Nephron progenitor cell (in vitro differentiated cells): ENCODE measurements around the gene BRAT1.

Source experiments
- DNase-seq: peaks from one replicate; pipeline ENCODE4 v3.0.0; 2021
- H3K27ac Mint-ChIP-seq: 2 replicates; pipeline ENCODE4 v1.8.0; 2021; ENCODE audit warnings: mild to moderate bottlenecking, moderate library complexity, mixed read lengths
- H3K27me3 Mint-ChIP-seq: 2 replicates; pipeline ENCODE4 v1.8.0; 2021; ENCODE audit warnings: mild to moderate bottlenecking, low read depth, mixed read lengths; ENCODE audit not compliant: poor library complexity
- H3K36me3 Mint-ChIP-seq: 2 replicates; pipeline ENCODE4 v1.8.0; 2021; ENCODE audit warnings: low read depth, mixed read lengths
- H3K4me1 Mint-ChIP-seq: 2 replicates; pipeline ENCODE4 v1.8.0; 2021; ENCODE audit warnings: mixed read lengths
- H3K4me3 Mint-ChIP-seq: 2 replicates; pipeline ENCODE4 v1.8.0; 2021; ENCODE audit warnings: mild to moderate bottlenecking, moderate library complexity, mixed read lengths
- H3K9me3 Mint-ChIP-seq: 2 replicates; pipeline ENCODE4 v1.8.0; 2021; ENCODE audit warnings: mild to moderate bottlenecking, moderate library complexity, mixed read lengths
- CTCF ChIP-seq: fragments of 200-600 bp; sonication (generic); IDR thresholded peaks from 2 replicates; pipeline ENCODE4 v1.5.0; 2021; ENCODE audit warnings: antibody characterized with exemption

The BRAT1 gene

DNA sequence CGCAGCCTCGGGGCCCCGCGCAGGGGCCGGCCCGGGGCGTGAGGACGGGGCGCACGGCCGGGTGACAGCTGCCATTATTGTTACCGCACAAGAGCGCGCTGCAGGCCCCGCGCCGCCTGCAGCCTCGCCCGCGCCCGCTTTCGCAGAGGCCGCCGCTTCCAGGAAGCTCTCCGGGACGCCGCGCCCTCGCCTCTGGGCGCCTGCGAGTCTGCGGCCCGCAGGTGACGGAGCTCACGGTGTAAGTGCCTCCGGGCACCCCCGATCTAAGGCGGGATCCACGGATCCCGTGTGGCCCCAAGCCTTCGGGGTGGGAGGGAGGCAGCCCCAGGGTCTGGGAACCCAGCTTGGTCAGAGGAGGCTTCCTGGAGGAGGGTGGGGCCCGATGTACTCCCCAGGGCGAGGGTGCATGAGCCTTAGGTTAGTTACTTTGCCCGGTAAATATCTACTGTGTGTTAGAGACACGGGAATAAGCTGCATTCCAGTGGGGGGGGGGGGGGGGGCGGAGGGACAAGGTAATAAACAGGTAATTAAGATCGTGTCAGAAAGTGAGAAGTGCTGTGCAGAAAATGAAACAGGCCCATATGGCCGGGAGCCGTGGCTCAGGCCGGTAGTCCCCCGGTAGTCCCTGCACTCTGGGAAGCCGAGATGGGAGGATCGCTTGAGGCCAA is 4.1 kb upstream of the BRAT1 start:
- Mint-ChIP-seq H3K36me3 (peaks cover 6% of the 10 kb centered on the region), H3K9me3 (no peaks in the 10 kb centered on the region), H3K4me1 (peaks cover 18% of the 10 kb centered on the region), H3K27ac (no peak overlapping the region), H3K4me3 (peak overlapping the region; percentile 79), H3K27me3 (peaks cover 4% of the 10 kb centered on the region)
- TF ChIP-seq CTCF, result no peak
- DNase-seq, result no peak

- peaks cover 10% of the 10 kb centered on the region for H3K36me3 Mint-ChIP-seq
- peaks cover 4% of the 10 kb centered on the region for H3K27me3 Mint-ChIP-seq
These were observed 3.4 kb upstream of the BRAT1 start, which contains the start of gene IQCE for GRCh38 chr7:2558629-2559282. IQCE (plus strand) TSS chr7:2558979; CDS start chr7:2559182, 203 bp downstream.

GRCh38 chr7:2554661-2555111 is 638 bp downstream of the BRAT1 start:
- Mint-ChIP-seq H3K27me3 (no peaks in the 10 kb centered on the region), H3K9me3 (no peaks in the 10 kb centered on the region), H3K4me1 (peaks cover 29% of the 10 kb centered on the region), H3K27ac (peak overlapping the region; percentile 48), H3K36me3 (peaks cover 25% of the 10 kb centered on the region), H3K4me3 (peak overlapping the region; percentile 85)
- no peak for DNase-seq
- no peak for TF ChIP-seq CTCF

More at GRCh38 chr7:2558629-2559282, 3.4 kb upstream of the BRAT1 start, which contains the start of gene IQCE:
- peak within 1 kb of the TSS; percentile 79 for H3K4me3 Mint-ChIP-seq
- no peak for TF ChIP-seq CTCF
- DNase-seq, result peak; percentile 99
- H3K4me1 Mint-ChIP-seq, result peaks cover 25% of the 10 kb centered on the region
- H3K27ac Mint-ChIP-seq, result no peak within 1 kb of the TSS
- H3K9me3 Mint-ChIP-seq, result no peaks in the 10 kb centered on the region

- Mint-ChIP-seq H3K4me3 (peak overlapping the region; percentile 85), H3K4me1 (peaks cover 35% of the 10 kb centered on the region), H3K27ac (no peak overlapping the region), H3K9me3 (no peaks in the 10 kb centered on the region), H3K27me3 (no peaks in the 10 kb centered on the region), H3K36me3 (peaks cover 32% of the 10 kb centered on the region)
- DNase-seq, result no peak
- no peak for TF ChIP-seq CTCF
These were observed 1.3 kb downstream of the BRAT1 start for GRCh38 chr7:2553831-2554581.

- Mint-ChIP-seq H3K9me3 (no peaks in the 10 kb centered on the region), H3K4me1 (peaks cover 31% of the 10 kb centered on the region), H3K27me3 (no peaks in the 10 kb centered on the region), H3K27ac (no peak overlapping the region), H3K4me3 (peak overlapping the region; percentile 64), H3K36me3 (peaks cover 37% of the 10 kb centered on the region)
- DNase-seq, result no peak
- no peak for TF ChIP-seq CTCF
These were observed 2.2 kb downstream of the BRAT1 start for GRCh38 chr7:2553108-2553507.
